Measurements from ENCODE around the gene IL1RAPL1.

DNA sequence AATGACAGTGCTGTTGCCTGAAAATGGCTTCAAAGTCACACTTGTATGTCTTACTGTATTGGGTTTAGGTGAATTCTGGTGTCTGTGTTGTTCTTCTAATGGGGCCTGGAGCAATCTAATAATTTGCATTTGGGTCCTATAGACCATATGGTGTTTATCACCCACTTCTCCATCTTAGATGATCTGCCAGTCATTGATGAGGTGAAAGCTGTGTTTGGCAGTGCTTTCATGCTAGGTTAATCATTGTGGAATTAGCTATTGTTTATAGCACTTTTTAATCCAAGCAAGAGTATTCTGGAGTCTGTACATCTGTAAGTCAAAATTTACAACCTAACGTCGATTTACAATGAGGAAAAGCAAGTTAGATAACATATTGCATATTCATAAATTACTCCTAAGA is 1055.9 kb downstream of the IL1RAPL1 start:
- TF ChIP-seq, protein P1, sequence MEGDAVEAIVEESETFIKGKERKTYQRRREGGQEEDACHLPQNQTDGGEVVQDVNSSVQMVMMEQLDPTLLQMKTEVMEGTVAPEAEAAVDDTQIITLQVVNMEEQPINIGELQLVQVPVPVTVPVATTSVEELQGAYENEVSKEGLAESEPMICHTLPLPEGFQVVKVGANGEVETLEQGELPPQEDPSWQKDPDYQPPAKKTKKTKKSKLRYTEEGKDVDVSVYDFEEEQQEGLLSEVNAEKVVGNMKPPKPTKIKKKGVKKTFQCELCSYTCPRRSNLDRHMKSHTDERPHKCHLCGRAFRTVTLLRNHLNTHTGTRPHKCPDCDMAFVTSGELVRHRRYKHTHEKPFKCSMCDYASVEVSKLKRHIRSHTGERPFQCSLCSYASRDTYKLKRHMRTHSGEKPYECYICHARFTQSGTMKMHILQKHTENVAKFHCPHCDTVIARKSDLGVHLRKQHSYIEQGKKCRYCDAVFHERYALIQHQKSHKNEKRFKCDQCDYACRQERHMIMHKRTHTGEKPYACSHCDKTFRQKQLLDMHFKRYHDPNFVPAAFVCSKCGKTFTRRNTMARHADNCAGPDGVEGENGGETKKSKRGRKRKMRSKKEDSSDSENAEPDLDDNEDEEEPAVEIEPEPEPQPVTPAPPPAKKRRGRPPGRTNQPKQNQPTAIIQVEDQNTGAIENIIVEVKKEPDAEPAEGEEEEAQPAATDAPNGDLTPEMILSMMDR (IDR thresholded peaks at IDR 0.05), result no peak
- no peak for TF ChIP-seq ZFX (IDR thresholded peaks at IDR 0.05; ENCODE audit: borderline replicate concordance)
